SK-N-DZ (cell line): ENCODE results near the gene DGKB.
"Not testable (repeated sequence)": the region's sequence is repeated elsewhere in the genome, so short reads cannot be mapped to it uniquely, and the experiment has no call there.

Experiments
- DNase-seq: peaks from one replicate; pipeline ENCODE4 v3.0.0-alpha.2; 2015; ENCODE audit warnings: low spot score

Gene DGKB

GRCh38 chr7:14303536-14303935, 599.0 kb downstream of the DGKB start:
- no peak for DNase-seq

- DNase-seq: no peak
Measured at GRCh38 chr7:14294637-14295036, 607.9 kb downstream of the DGKB start.

GRCh38 chr7:14293434-14293833, 609.1 kb downstream of the DGKB start:
- no peak for DNase-seq

- no peak for DNase-seq
Measured at GRCh38 chr7:14292737-14293136, 609.8 kb downstream of the DGKB start.

- DNase-seq: peak; percentile 13
Measured at GRCh38 chr7:14289957-14290356, 612.6 kb downstream of the DGKB start.

GRCh38 chr7:14288701-14289100, 613.9 kb downstream of the DGKB start:
- no peak for DNase-seq

GRCh38 chr7:14287398-14287797, 615.2 kb downstream of the DGKB start:
- no peak for DNase-seq

GRCh38 chr7:14286036-14286435, 616.5 kb downstream of the DGKB start:
- DNase-seq: no peak

- not testable (repeated sequence) for DNase-seq
Measured at GRCh38 chr7:14279065-14279871, 623.3 kb downstream of the DGKB start.

- no peak for DNase-seq
Measured at GRCh38 chr7:14275356-14275755, 627.2 kb downstream of the DGKB start.

- no peak for DNase-seq
Measured at GRCh38 chr7:14271441-14271840, 631.1 kb downstream of the DGKB start.

GRCh38 chr7:14270099-14270498, 632.5 kb downstream of the DGKB start:
- DNase-seq: no peak

GRCh38 chr7:14260011-14260410, 642.5 kb downstream of the DGKB start:
- no peak for DNase-seq

GRCh38 chr7:14258861-14259260, 643.7 kb downstream of the DGKB start:
- no peak for DNase-seq

GRCh38 chr7:14258441-14258840, 644.1 kb downstream of the DGKB start:
- no peak for DNase-seq

GRCh38 chr7:14252458-14252857, 650.1 kb downstream of the DGKB start:
- DNase-seq: no peak

- no peak for DNase-seq
Measured at GRCh38 chr7:14242175-14242574, 660.4 kb downstream of the DGKB start.

- no peak for DNase-seq
Measured at GRCh38 chr7:14236834-14237233, 665.7 kb downstream of the DGKB start.

GRCh38 chr7:14235056-14235455, 667.5 kb downstream of the DGKB start:
- DNase-seq: no peak

GRCh38 chr7:14233868-14234369, 668.6 kb downstream of the DGKB start:
- DNase-seq: no peak

- no peak for DNase-seq
Measured at GRCh38 chr7:14233076-14233867, 669.3 kb downstream of the DGKB start.

- DNase-seq: no peak
Measured at GRCh38 chr7:14229047-14229446, 673.5 kb downstream of the DGKB start.

- DNase-seq: no peak
Measured at GRCh38 chr7:14228341-14228740, 674.2 kb downstream of the DGKB start.
